Measurements from ENCODE around the gene SLC6A9. TPM values are rescaled to one million over a fixed set of nuclear protein-coding genes. Genes with fewer than 3 reads are reported as not detected.

SLC6A9 gene
- total RNA-seq, 1 experiment from 2014 or later = 12.8 TPM

DNA sequence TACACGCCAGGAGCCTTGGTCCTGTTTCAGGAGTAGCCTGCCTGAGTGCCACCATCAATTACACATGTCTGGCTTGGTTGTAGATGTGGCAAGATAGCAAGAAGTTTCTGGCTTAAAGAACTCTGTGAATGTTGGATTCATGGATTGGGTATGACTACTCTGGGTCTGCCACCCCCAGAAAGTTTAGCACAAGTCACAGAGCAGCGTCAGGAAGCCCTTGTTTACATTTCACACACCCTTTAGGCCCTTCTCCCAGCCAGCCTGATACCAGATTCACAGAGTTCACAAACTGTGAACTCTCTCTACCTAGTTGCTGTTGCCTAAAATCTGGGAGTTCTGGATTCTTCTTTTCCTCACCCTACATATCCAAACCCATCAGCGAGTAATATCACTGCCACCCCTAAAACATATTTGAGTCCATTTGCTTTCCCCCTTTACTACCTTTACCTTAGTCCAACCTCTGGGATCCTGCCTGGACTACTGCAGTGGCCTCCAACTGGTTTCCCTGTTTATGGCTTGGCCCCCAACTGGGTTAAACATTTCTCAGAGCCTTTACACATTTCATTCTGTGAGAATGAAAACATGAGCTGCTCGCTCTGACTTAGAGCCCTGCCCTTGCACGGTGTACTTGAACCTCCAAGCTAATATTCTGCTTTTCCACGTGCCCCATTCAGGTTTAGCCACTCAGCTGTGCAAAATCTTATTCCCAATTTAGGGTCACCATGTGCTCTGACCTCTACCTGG lies 43.9 kb downstream of the SLC6A9 start:
- ATAC-seq (no peak), DNase-seq (ENCODE audit: low read depth, low spot score) (no peak)
- Histone ChIP-seq H3K27ac (ENCODE audit: low read depth, low read length) (no peak overlapping the region), H3K27me3 (ENCODE audit: insufficient read depth, low read length) (no peaks in the 10 kb centered on the region), H3K79me2 (ENCODE audit: insufficient read depth, low read length) (peaks cover 10% of the 10 kb centered on the region), H4K20me1 (ENCODE audit: insufficient read depth) (no peaks in the 10 kb centered on the region), H3K9me3 (ENCODE audit: control insufficient read depth in 1 of 2, insufficient read depth in 1 of 2, low read depth in 1 of 2, low read length in 2 of 2) (no peaks in the 10 kb centered on the region), H3K9me2 (ENCODE audit: insufficient read depth) (no peaks in the 10 kb centered on the region), H2AFZ (ENCODE audit: low read depth, low read length, poor library complexity, severe bottlenecking) (no peak overlapping the region), H3K4me2 (ENCODE audit: low read length) (no peak overlapping the region), H3K4me1 (ENCODE audit: control insufficient read depth in 1 of 2, insufficient read depth in 2 of 2, low read length in 2 of 2) (peaks cover 5 to 22% of the 10 kb centered on the region in 2 experiments), H3K36me3 (ENCODE audit: control insufficient read depth in 1 of 2, insufficient read depth in 2 of 2, low read length in 2 of 2) (peaks cover 6 to 36% of the 10 kb centered on the region in 2 experiments; a peak in 2 of 4 replicates), H3K9ac (ENCODE audit: low read length) (no peak overlapping the region), H3K4me3 (replicated peaks in 1 of 2; ENCODE audit: low read depth in 1 of 2, low read length in 2 of 2) (no peak overlapping the region)
- BruUV-seq (replicated peaks) = no TSS peak
- ChIA-PET RAD21 (ENCODE audit: low non-redundant PET in 1 of 2, low total read pairs in 2 of 2, uncharacterized antibody in 2 of 2, unreplicated experiment in 2 of 2) (no interaction called here), POLR2A (no interaction called here), CTCF (interaction anchor here (1.2 kb wide), 1 partner anchor 224 kb away, joined by 3 read pairs; no protein-coding TSS in a partner anchor)
- intact Hi-C loops (cut with micrococcal nuclease) = no loop called here
- no peak for TF ChIP-seq EZH2phosphoT487 (IDR thresholded peaks at IDR 0.05; ENCODE audit: borderline replicate concordance)
- TF ChIP-seq CBX3 (IDR thresholded peaks at IDR 0.05; ENCODE audit: low read depth) = no peak
- no peak for TF ChIP-seq SIN3A (IDR thresholded peaks at IDR 0.05; ENCODE audit: low read depth)
- TF ChIP-seq, protein P1, sequence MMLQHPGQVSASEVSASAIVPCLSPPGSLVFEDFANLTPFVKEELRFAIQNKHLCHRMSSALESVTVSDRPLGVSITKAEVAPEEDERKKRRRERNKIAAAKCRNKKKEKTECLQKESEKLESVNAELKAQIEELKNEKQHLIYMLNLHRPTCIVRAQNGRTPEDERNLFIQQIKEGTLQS (IDR thresholded peaks at IDR 0.05) = no peak
- TF ChIP-seq, protein P2, sequence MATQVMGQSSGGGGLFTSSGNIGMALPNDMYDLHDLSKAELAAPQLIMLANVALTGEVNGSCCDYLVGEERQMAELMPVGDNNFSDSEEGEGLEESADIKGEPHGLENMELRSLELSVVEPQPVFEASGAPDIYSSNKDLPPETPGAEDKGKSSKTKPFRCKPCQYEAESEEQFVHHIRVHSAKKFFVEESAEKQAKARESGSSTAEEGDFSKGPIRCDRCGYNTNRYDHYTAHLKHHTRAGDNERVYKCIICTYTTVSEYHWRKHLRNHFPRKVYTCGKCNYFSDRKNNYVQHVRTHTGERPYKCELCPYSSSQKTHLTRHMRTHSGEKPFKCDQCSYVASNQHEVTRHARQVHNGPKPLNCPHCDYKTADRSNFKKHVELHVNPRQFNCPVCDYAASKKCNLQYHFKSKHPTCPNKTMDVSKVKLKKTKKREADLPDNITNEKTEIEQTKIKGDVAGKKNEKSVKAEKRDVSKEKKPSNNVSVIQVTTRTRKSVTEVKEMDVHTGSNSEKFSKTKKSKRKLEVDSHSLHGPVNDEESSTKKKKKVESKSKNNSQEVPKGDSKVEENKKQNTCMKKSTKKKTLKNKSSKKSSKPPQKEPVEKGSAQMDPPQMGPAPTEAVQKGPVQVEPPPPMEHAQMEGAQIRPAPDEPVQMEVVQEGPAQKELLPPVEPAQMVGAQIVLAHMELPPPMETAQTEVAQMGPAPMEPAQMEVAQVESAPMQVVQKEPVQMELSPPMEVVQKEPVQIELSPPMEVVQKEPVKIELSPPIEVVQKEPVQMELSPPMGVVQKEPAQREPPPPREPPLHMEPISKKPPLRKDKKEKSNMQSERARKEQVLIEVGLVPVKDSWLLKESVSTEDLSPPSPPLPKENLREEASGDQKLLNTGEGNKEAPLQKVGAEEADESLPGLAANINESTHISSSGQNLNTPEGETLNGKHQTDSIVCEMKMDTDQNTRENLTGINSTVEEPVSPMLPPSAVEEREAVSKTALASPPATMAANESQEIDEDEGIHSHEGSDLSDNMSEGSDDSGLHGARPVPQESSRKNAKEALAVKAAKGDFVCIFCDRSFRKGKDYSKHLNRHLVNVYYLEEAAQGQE (IDR thresholded peaks at IDR 0.05; ENCODE audit: low read depth) = no peak
- TF ChIP-seq FOSL1 (IDR thresholded peaks at IDR 0.05; ENCODE audit: low read depth) = no peak
- TF ChIP-seq ELF1 (IDR thresholded peaks at IDR 0.05; ENCODE audit: borderline replicate concordance, low read depth) = no peak
- no peak for TF ChIP-seq EZH2 (IDR thresholded peaks at IDR 0.05)

Measured in HCT116 (cell line).